ENCODE measurements around the gene ETV6. TPM values are rescaled to one million over a fixed set of nuclear protein-coding genes. Genes with fewer than 3 reads are reported as not detected.

Gene ETV6
- total and polyA plus RNA-seq, 2 of the 8 experiments (the other 6 are each of a cell fraction or from before 2014, with no cell fraction given): 5.5 to 23.9 TPM

DNA sequence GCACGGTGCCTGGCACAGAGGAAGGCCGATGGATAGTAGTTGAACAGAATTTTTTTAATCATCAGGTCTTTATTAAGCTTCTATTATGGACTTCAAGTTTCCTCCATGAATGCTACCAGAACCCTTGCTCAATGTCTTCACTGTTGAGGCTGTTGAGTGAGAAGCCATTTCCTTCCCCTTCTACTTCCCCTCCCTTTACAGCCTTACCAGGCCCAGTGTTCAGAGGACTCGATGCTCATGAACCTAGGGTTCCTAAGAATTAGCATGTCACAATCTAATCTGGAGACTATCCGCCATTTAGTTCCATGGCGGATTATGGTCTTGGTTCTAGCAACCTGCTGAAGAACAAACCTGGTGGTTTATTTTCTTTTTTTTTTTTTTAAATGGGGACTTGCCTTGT, 17.7 kb downstream of the ETV6 start (continued):
- TF ChIP-seq, protein P1, sequence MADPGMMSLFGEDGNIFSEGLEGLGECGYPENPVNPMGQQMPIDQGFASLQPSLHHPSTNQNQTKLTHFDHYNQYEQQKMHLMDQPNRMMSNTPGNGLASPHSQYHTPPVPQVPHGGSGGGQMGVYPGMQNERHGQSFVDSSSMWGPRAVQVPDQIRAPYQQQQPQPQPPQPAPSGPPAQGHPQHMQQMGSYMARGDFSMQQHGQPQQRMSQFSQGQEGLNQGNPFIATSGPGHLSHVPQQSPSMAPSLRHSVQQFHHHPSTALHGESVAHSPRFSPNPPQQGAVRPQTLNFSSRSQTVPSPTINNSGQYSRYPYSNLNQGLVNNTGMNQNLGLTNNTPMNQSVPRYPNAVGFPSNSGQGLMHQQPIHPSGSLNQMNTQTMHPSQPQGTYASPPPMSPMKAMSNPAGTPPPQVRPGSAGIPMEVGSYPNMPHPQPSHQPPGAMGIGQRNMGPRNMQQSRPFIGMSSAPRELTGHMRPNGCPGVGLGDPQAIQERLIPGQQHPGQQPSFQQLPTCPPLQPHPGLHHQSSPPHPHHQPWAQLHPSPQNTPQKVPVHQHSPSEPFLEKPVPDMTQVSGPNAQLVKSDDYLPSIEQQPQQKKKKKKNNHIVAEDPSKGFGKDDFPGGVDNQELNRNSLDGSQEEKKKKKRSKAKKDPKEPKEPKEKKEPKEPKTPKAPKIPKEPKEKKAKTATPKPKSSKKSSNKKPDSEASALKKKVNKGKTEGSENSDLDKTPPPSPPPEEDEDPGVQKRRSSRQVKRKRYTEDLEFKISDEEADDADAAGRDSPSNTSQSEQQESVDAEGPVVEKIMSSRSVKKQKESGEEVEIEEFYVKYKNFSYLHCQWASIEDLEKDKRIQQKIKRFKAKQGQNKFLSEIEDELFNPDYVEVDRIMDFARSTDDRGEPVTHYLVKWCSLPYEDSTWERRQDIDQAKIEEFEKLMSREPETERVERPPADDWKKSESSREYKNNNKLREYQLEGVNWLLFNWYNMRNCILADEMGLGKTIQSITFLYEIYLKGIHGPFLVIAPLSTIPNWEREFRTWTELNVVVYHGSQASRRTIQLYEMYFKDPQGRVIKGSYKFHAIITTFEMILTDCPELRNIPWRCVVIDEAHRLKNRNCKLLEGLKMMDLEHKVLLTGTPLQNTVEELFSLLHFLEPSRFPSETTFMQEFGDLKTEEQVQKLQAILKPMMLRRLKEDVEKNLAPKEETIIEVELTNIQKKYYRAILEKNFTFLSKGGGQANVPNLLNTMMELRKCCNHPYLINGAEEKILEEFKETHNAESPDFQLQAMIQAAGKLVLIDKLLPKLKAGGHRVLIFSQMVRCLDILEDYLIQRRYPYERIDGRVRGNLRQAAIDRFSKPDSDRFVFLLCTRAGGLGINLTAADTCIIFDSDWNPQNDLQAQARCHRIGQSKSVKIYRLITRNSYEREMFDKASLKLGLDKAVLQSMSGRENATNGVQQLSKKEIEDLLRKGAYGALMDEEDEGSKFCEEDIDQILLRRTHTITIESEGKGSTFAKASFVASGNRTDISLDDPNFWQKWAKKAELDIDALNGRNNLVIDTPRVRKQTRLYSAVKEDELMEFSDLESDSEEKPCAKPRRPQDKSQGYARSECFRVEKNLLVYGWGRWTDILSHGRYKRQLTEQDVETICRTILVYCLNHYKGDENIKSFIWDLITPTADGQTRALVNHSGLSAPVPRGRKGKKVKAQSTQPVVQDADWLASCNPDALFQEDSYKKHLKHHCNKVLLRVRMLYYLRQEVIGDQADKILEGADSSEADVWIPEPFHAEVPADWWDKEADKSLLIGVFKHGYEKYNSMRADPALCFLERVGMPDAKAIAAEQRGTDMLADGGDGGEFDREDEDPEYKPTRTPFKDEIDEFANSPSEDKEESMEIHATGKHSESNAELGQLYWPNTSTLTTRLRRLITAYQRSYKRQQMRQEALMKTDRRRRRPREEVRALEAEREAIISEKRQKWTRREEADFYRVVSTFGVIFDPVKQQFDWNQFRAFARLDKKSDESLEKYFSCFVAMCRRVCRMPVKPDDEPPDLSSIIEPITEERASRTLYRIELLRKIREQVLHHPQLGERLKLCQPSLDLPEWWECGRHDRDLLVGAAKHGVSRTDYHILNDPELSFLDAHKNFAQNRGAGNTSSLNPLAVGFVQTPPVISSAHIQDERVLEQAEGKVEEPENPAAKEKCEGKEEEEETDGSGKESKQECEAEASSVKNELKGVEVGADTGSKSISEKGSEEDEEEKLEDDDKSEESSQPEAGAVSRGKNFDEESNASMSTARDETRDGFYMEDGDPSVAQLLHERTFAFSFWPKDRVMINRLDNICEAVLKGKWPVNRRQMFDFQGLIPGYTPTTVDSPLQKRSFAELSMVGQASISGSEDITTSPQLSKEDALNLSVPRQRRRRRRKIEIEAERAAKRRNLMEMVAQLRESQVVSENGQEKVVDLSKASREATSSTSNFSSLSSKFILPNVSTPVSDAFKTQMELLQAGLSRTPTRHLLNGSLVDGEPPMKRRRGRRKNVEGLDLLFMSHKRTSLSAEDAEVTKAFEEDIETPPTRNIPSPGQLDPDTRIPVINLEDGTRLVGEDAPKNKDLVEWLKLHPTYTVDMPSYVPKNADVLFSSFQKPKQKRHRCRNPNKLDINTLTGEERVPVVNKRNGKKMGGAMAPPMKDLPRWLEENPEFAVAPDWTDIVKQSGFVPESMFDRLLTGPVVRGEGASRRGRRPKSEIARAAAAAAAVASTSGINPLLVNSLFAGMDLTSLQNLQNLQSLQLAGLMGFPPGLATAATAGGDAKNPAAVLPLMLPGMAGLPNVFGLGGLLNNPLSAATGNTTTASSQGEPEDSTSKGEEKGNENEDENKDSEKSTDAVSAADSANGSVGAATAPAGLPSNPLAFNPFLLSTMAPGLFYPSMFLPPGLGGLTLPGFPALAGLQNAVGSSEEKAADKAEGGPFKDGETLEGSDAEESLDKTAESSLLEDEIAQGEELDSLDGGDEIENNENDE (IDR thresholded peaks at IDR 0.05; ENCODE audit: insufficient replicate concordance, low read length): no peak
- TF ChIP-seq MAFK (IDR thresholded peaks at IDR 0.05; ENCODE audit: low read depth, low read length) (no peak), TAF1 (IDR thresholded peaks at IDR 0.05; ENCODE audit: low read depth, low read length) (no peak), TBP (IDR thresholded peaks at IDR 0.05; ENCODE audit: low read depth, low read length) (no peak), PHF8 (conservative IDR thresholded peaks at IDR 0.05; ENCODE audit: low read depth, low read length) (no peak), JUND (IDR thresholded peaks at IDR 0.05; ENCODE audit: low read length) (no peak), GTF2F1 (IDR thresholded peaks at IDR 0.05; ENCODE audit: borderline replicate concordance, low read depth, low read length) (no peak), BCL11A (IDR thresholded peaks at IDR 0.05; ENCODE audit: low read depth in 2 of 2, low read length in 2 of 2) (no peak), RFX5 (IDR thresholded peaks at IDR 0.05; ENCODE audit: borderline replicate concordance, low read depth, low read length) (no peak), CHD1 (IDR thresholded peaks at IDR 0.05; ENCODE audit: low read depth, low read length) (no peak), POLR2A (IDR thresholded peaks at IDR 0.05; ENCODE audit: control extremely low read depth in 1 of 2, low read depth in 2 of 2, low read length in 2 of 2) (no peak), CREB1 (IDR thresholded peaks at IDR 0.05) (no peak), CHD2 (IDR thresholded peaks at IDR 0.05; ENCODE audit: low read length) (no peak)
- TF ChIP-seq, protein P2, sequence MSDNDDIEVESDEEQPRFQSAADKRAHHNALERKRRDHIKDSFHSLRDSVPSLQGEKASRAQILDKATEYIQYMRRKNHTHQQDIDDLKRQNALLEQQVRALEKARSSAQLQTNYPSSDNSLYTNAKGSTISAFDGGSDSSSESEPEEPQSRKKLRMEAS (IDR thresholded peaks at IDR 0.05): no peak

Data from H1 (cell line).